PFSK-1 (cell line): ENCODE data around the gene TNFRSF9.

Experiments used
- FOXP2 ChIP-seq: optimal IDR thresholded peaks from 2 replicates; pipeline ENCODE3; 2011; ENCODE audit warnings: borderline replicate concordance, control low read depth, inconsistent platforms; ENCODE audit not compliant: insufficient read depth; ENCODE audit errors: extremely low read length, extremely low read depth
- POLR2AphosphoS5 ChIP-seq: IDR thresholded peaks from 2 replicates; pipeline ENCODE4 v1.6.1; 2012; ENCODE audit warnings: low read depth, mild to moderate bottlenecking, control low read depth, low read length, moderate library complexity
- SIN3A ChIP-seq: IDR thresholded peaks from 2 replicates; pipeline ENCODE4 v1.6.1; 2012; ENCODE audit warnings: mild to moderate bottlenecking, low read length, moderate library complexity, borderline replicate concordance; ENCODE audit not compliant: insufficient read depth
- TAF1 ChIP-seq: IDR thresholded peaks from 2 replicates; pipeline ENCODE4 v1.6.1; 2012; ENCODE audit warnings: low read length, control low read depth, borderline replicate concordance; ENCODE audit not compliant: insufficient read depth
- TF ChIP-seq, protein P1 (sequence below), 2 experiments: IDR thresholded peaks; 2 replicates each; pipeline versions ENCODE4 v1.6.1 to v1.8.0; 2011 to 2012; ENCODE audit warnings: low read depth in 2 of 2, low read length in 2 of 2, control low read depth in 1 of 2, inconsistent platforms in 1 of 2, mild to moderate bottlenecking in 1 of 2, moderate library complexity in 1 of 2; ENCODE audit not compliant: insufficient read depth in 1 of 2

TNFRSF9 gene

DNA sequence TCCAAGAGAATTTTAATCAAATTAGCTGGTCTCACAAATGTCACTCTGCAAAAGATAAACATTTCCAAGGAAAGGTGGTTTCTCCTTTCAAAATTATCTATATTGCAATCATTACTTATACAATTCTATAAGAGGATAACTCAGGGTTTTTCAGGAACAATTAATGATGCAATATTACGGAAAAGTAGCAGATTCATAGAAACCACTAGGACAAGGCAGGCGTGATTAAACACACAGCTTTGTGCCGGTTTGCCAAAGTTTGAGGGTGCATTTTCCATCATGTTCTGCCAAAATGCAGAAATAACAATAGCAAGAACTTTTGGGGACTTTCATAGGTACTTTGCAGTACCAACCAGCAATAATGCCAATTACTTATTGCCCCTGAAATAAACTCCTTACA, 605 bp downstream of the TNFRSF9 start:
- TF ChIP-seq, protein P1, sequence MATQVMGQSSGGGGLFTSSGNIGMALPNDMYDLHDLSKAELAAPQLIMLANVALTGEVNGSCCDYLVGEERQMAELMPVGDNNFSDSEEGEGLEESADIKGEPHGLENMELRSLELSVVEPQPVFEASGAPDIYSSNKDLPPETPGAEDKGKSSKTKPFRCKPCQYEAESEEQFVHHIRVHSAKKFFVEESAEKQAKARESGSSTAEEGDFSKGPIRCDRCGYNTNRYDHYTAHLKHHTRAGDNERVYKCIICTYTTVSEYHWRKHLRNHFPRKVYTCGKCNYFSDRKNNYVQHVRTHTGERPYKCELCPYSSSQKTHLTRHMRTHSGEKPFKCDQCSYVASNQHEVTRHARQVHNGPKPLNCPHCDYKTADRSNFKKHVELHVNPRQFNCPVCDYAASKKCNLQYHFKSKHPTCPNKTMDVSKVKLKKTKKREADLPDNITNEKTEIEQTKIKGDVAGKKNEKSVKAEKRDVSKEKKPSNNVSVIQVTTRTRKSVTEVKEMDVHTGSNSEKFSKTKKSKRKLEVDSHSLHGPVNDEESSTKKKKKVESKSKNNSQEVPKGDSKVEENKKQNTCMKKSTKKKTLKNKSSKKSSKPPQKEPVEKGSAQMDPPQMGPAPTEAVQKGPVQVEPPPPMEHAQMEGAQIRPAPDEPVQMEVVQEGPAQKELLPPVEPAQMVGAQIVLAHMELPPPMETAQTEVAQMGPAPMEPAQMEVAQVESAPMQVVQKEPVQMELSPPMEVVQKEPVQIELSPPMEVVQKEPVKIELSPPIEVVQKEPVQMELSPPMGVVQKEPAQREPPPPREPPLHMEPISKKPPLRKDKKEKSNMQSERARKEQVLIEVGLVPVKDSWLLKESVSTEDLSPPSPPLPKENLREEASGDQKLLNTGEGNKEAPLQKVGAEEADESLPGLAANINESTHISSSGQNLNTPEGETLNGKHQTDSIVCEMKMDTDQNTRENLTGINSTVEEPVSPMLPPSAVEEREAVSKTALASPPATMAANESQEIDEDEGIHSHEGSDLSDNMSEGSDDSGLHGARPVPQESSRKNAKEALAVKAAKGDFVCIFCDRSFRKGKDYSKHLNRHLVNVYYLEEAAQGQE (IDR thresholded peaks at IDR 0.05; ENCODE audit: insufficient read depth in 1 of 2, low read depth in 2 of 2, low read length in 2 of 2), result no peak
- TF ChIP-seq POLR2AphosphoS5 (no peak), SIN3A (no peak), TAF1 (no peak)

DNA sequence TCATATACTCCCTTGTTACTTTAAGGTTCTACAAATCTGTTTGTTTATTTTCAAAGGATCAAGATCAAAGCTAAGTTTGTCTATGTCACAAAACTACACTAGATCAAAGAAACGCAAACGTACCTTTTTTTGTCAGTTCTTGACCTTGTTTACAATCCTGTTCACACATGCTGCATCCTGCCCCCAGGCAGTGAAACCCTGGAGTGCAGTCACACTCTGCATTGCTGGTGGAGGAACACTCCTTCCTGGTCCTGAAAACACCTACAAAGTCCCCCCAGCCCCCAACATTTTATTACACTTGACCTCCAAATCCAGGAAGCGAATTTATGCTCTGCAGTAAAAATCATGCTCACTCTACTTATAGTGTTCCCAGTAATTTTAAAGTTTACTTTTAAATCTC, 2.6 kb downstream of the TNFRSF9 start:
- TF ChIP-seq, protein P1 (IDR thresholded peaks at IDR 0.05; ENCODE audit: insufficient read depth in 1 of 2, low read depth in 2 of 2, low read length in 2 of 2), result no peak
- no peak for TF ChIP-seq SIN3A
- no peak for TF ChIP-seq TAF1
- TF ChIP-seq FOXP2, result no peak
- no peak for TF ChIP-seq POLR2AphosphoS5

DNA sequence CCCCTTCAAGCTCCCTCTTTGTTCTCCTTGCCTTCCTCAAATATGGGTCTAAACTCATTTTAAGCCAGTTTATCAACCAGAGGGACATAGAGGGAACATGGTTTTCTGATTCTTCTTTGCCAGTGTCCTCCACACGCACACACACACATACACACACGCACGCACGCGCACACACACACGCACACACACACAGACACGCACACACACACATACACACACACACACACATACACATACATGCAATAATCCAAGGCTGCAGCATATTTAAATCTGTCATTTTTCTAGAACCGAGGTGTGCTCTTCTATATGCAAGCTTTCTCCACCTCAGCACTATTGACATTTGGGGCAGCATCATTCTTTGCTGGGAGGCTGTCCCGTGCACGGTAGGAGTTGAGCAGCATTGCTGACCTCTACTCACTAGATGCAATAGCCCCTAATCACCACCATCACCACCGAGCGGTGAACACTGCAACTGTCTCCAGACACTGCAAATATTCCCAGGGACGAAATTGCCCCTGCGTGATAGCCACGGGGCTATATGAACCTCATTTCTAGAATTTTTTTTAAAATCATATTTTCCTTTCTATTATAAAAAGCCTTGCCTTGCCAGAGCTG, 8.0 kb downstream of the TNFRSF9 start:
- TF ChIP-seq TAF1 (no peak), SIN3A (no peak), POLR2AphosphoS5 (no peak), FOXP2 (no peak)
- TF ChIP-seq, protein P1 (IDR thresholded peaks at IDR 0.05; ENCODE audit: insufficient read depth in 1 of 2, low read depth in 2 of 2, low read length in 2 of 2), result no peak

- TF ChIP-seq FOXP2, result no peak
- TF ChIP-seq, protein P1 (IDR thresholded peaks at IDR 0.05; ENCODE audit: insufficient read depth in 1 of 2, low read depth in 2 of 2, low read length in 2 of 2), result no peak
- TF ChIP-seq SIN3A, result no peak
- TF ChIP-seq POLR2AphosphoS5, result no peak
- no peak for TF ChIP-seq TAF1
Measured at GRCh38 chr1:7931446-7931812, 9.2 kb downstream of the TNFRSF9 start.
